GM19099 (cell line): ENCODE measurements around the gene KLF6.

Experiments
- POLR2A ChIP-seq: IDR thresholded peaks from 3 replicates; pipeline ENCODE4 v1.6.1; 2011; ENCODE audit warnings: low read depth; ENCODE audit not compliant: insufficient read length; ENCODE audit errors: extremely low read depth

KLF6 gene

DNA sequence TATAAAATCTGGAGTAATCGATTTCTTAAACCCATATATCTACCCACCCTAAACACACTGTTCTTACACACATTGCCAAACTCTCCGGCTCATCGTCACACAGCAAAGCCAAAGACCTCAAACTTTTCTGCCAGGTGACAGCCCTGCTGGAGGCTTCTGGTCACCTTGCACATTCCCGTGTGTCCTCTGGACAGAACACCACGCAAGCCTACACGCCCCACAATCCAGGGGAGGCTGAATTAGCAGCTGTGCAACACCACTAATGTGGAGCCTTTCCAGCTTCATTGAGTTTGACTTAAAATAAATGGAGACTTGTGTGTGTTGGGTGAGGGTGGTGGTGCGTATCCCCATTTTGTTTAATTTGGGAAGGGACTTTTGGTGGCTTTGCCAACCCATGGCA is 38.4 kb downstream of the KLF6 start:
- no peak for TF ChIP-seq POLR2A

DNA sequence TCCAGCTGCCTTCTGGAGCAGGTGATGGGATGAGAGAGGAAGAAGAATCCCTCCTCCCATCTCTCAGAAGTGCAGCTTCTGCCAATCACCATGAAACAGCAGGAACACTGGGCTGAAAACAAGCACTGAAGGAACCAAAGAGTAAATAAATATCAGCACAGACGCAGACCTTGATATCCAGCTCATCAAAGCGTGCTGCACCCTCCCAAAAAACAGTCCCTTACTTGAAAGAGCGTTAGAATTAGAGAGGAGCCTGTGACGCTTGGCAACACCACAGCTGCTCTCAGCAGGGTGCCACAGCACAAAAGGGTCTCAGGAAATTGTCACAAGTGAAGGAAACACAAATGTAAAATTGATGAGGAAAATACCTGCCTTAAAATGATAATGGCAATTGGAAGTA is 39.5 kb downstream of the KLF6 start:
- no peak for TF ChIP-seq POLR2A

DNA sequence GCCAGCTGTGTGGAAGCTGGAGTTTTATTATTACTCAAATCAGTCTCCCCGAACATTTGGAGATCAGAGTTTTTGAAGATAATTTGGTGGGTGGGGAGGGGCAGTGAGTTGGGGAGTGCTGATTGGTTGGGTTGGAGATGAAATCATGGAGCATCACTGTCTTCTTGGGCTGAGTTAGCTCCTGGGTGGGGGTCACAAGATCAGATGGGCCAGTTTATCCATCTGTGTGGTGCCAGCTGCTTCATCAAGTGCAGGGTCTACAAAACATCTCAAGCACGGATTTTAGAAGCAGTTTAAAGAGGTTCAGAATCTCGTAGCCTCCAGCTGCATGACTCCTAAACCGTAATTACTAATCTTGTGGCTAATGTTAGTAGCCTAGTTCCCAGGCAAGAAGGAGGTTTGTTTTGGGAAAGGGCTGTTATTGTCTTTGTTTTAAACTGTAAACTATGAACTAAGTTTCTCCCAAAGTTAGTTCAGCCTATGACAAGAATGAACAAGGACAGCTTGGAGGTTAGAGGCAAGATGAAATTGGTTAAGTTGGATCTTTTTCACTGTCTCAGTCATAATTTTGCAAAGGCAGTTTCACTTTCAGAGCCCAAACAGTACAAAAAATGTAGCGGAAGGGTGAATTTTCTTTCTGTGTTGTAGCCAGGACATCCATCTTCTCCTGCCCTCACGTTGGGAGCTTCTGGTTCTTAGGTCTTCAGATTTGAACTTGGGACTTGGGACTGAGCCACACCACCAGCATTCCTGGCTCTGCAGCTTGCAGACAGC is 43.1 kb downstream of the KLF6 start:
- TF ChIP-seq POLR2A: no peak

- no peak for TF ChIP-seq POLR2A
Measured at GRCh38 chr10:3740157-3740871, 44.7 kb downstream of the KLF6 start.

- TF ChIP-seq POLR2A: no peak
Measured at GRCh38 chr10:3738855-3739350, 46.1 kb downstream of the KLF6 start.

- no peak for TF ChIP-seq POLR2A
Measured at GRCh38 chr10:3737864-3738263, 47.1 kb downstream of the KLF6 start.

DNA sequence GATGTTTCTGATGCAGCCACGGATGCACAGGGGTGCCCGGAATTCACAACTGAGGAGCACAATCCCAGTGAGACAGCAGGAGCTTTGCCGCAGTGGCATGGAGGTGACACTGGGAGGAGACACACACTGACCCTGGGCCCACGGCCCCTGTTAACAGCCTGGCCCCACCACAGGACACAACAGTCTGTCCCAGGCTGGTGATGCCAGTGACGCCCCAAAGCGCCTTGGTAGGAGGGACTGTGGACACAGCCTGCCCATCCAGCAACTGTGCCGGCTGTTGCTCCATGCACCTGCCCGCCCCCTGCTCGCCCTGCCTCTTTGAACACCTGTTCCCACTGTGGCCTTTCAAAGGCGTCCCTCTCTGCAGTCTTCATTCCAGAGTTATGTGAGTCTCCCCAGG is 49.8 kb downstream of the KLF6 start:
- TF ChIP-seq POLR2A: no peak

DNA sequence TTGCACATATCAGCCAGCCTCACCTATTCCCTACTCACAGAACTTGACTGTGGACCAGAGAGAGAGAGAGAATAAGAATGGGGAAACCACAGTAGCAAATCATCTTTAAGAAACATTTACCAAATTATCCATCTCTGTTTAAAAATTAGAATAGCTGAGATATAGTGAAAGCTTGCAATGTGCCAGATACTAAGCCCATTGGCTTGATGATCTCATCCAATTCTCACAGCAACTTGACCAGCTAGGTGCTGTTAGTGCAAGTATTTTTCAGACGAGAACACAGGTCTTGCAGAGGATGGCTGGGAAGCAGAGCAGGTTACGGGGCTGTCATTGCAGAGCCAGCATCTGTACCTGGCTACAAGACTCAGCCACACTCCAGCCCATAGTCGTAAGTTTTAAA is 50.9 kb downstream of the KLF6 start:
- TF ChIP-seq POLR2A: no peak

- no peak for TF ChIP-seq POLR2A
Measured at GRCh38 chr10:3729397-3729976, 55.5 kb downstream of the KLF6 start.

- TF ChIP-seq POLR2A: no peak
Measured at GRCh38 chr10:3728563-3728962, 56.4 kb downstream of the KLF6 start.

- no peak for TF ChIP-seq POLR2A
Measured at GRCh38 chr10:3727268-3727667, 57.7 kb downstream of the KLF6 start.
